HG03097 (cell line): Measurements from ENCODE around the gene MXI1.

Experiments
- ATAC-seq: cut with Tn5 transposase; IDR thresholded peaks from one replicate; pipeline ENCODE4 v1.9.1; 2021; ENCODE audit not compliant: unreplicated experiment, low FRiP score

MXI1 gene

GRCh38 chr10:110207011-110207804, at the start of gene MXI1:
MXI1 (plus strand) TSS chr10:110207605; CDS start chr10:110207809, 204 bp downstream.
- peak; percentile 40 for ATAC-seq

- ATAC-seq = no peak
Measured at GRCh38 chr10:110158051-110159005, 49.1 kb upstream of the MXI1 start.

GRCh38 chr10:110160081-110160480, 47.3 kb upstream of the MXI1 start:
- no peak for ATAC-seq

- ATAC-seq = no peak
Measured at GRCh38 chr10:110160522-110160921, 46.9 kb upstream of the MXI1 start.

GRCh38 chr10:110162741-110163145, 44.7 kb upstream of the MXI1 start:
- ATAC-seq = no peak

- ATAC-seq = no peak
Measured at GRCh38 chr10:110163192-110163773, 44.1 kb upstream of the MXI1 start.

- ATAC-seq = no peak
Measured at GRCh38 chr10:110163841-110164240, 43.6 kb upstream of the MXI1 start.

GRCh38 chr10:110165239-110165638, 42.2 kb upstream of the MXI1 start:
- no peak for ATAC-seq

GRCh38 chr10:110167149-110167548, 40.3 kb upstream of the MXI1 start:
- no peak for ATAC-seq

GRCh38 chr10:110168601-110169481, 38.6 kb upstream of the MXI1 start:
- no peak for ATAC-seq

GRCh38 chr10:110169586-110169985, 37.8 kb upstream of the MXI1 start:
- ATAC-seq = no peak

GRCh38 chr10:110170142-110170971, 37.0 kb upstream of the MXI1 start:
- no peak for ATAC-seq

GRCh38 chr10:110171032-110171431, 36.4 kb upstream of the MXI1 start:
- ATAC-seq = no peak

- ATAC-seq = no peak
Measured at GRCh38 chr10:110172155-110172554, 35.2 kb upstream of the MXI1 start.

GRCh38 chr10:110174201-110174600, 33.2 kb upstream of the MXI1 start:
- ATAC-seq = no peak

GRCh38 chr10:110174816-110175215, 32.6 kb upstream of the MXI1 start:
- no peak for ATAC-seq

GRCh38 chr10:110175406-110175805, 32.0 kb upstream of the MXI1 start:
- no peak for ATAC-seq

- ATAC-seq = no peak
Measured at GRCh38 chr10:110176141-110177030, 31.0 kb upstream of the MXI1 start.
